Stimulated activated CD4-positive, alpha-beta T cell treated with anti-CD3 and anti-CD28 coated beads, Interleukin-15, amount 100 ng/mL, for 1 hour (primary cell): ENCODE results near the gene SKIC2.
"Not testable (repeated sequence)": the region's sequence is repeated elsewhere in the genome, so short reads cannot be mapped to it uniquely, and the experiment has no call there.

Source experiments
- DNase-seq, 2 donors: peaks; one replicate each; pipeline ENCODE4 v3.0.0-alpha.2; 2020; ENCODE audit warnings: low read depth in 1 of 2, low spot score in 1 of 2

The SKIC2 gene

DNA sequence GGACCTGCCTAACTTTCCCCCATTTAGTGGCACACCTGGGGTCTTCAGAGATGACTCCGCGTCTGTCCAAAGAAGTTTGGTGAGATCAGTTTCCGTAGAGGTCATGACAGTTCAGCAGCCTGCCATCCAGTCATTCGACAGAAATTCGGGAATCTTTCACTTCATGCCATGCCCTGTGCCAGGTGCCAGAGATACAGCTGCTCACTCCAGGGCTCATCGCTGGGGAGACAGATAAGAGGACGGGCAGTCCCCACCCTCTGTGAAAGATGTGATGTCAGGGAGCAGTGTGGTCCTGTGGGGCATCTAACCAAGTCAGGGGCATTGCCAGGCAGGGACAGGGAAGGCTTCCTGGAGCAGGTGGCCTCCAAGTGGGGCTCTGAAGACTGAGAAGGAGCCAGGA, 44.3 kb downstream of the SKIC2 start:
- DNase-seq = not testable (repeated sequence)

DNA sequence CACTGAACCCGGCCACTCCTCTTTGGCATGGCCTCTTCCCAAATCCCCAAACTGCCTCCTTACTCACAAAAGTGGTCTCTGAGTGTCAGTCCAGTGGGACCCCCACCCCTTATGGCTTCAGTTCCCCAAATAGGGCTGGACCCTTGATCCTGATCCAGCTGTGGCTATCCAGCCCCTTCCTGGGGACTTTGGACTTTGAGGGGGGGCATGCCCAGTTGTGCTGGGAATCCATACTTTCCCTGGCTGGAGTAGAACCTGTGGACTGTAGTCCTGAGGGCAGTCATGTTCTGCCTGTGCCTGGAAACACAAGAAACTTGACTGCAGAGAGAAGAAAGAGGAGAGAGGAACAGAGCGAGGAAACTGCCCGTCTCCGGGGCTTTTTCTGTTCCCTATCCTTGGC, 45.4 kb downstream of the SKIC2 start:
- not testable (repeated sequence) for DNase-seq

DNA sequence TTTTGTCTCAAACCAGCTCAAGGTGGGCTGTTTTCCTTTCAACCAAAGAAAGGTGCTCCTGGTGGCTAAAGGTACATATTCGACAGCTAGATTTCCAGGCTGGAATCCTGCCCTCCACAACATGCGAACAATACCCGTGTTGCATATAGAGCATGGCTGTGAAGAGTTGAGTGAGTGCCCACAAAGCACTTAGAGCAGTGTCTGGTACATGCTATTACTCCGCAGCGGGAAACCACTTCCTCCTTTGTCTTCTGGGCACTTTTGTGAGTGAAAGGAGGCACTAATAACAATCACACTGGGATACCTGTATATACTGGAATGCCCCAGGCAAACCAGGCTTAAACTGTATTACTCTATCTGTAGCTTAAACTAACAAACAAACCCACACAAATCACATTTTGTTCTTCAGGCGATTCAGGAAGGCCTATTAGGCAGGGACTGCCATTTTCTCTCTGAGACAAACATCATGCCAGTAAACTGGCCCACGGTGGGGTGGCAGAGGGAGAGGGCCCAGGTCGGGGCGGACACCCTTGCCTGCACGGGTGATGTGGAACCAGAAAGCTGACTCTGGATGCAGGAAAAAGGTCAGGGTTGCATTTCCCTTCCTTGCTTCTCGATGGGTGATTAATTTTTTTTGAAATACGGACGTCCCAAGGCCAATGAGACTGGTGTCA, 46.0 kb downstream of the SKIC2 start:
- DNase-seq = not testable (repeated sequence)

DNA sequence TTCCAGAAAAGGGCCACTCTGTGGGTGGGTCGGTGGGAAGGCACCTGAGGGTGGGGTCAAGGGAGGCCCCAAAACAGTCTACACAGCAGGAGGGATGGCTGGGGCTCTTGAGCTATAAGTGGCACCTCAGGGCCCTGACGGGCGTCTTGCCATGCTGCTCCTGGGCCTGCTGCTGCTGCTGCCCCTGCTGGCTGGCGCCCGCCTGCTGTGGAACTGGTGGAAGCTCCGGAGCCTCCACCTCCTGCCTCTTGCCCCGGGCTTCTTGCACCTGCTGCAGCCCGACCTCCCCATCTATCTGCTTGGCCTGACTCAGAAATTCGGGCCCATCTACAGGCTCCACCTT, 46.5 kb downstream of the SKIC2 start:
- not testable (repeated sequence) for DNase-seq

DNA sequence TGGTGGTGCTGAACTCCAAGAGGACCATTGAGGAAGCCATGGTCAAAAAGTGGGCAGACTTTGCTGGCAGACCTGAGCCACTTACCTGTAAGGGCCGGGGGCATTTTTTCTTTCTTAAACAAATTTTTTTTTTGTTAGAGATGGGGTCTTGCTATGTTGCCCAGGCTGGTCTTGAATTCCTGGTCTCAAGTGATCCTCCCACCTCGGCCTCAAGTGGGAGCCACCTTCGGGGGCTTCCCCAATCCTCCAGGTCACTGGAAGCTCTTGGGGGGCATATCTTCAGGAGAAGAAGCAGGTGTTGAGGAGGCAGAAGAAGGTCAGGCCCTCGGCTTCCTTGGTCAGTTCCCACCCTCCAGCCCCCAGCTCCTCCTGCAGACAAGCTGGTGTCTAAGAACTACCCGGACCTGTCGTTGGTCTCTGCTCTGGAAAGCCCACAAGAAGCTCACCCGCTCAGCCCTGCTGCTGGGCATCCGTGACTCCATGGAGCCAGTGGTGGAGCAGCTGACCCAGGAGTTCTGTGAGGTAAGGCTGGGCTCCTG, 47.1 kb downstream of the SKIC2 start:
- DNase-seq = not testable (repeated sequence)

DNA sequence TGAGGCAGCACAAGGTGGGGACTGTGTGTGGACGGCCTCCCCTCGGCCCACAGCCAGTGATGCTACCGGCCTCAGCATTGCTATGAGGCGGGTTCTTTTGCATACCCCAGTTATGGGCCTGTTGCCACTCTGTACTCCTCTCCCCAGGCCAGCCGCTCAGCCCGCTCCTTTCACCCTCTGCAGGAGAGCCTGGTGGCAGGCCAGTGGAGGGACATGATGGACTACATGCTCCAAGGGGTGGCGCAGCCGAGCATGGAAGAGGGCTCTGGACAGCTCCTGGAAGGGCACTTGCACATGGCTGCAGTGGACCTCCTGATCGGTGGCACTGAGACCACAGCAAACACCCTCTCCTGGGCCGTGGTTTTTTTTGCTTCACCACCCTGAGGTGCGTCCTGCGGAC, 48.1 kb downstream of the SKIC2 start:
- DNase-seq = not testable (repeated sequence)

DNA sequence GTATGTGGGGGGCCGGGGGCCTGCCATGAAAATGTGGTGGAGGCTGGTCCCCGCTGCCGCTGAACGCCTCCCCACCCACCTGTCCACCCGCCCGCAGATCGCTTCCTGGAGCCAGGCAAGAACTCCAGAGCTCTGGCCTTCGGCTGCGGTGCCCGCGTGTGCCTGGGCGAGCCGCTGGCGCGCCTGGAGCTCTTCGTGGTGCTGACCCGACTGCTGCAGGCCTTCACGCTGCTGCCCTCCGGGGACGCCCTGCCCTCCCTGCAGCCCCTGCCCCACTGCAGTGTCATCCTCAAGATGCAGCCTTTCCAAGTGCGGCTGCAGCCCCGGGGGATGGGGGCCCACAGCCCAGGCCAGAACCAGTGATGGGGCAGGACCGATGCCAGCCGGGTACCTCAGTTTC, 49.1 kb downstream of the SKIC2 start:
- DNase-seq = not testable (repeated sequence)

DNA sequence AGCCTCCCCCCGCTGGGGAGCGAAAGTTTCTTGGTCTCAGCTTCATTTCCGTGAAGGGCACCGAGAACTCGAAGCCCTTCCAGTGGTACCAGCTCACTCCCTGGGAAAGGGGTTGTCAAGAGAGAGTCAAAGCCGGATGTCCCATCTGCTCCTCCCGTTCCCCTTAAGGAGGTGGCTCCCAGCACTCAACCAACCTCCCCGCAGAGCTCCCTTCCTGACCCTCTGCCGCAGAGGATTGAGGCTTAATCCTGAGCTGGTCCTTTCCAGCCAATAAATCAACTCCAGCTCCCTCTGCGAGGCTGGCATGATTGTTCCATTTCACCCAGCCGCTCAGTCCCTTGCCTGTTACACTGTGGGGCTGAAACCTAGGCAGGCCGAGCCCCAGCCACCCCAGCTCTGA, 49.6 kb downstream of the SKIC2 start:
- DNase-seq = not testable (repeated sequence)

DNA sequence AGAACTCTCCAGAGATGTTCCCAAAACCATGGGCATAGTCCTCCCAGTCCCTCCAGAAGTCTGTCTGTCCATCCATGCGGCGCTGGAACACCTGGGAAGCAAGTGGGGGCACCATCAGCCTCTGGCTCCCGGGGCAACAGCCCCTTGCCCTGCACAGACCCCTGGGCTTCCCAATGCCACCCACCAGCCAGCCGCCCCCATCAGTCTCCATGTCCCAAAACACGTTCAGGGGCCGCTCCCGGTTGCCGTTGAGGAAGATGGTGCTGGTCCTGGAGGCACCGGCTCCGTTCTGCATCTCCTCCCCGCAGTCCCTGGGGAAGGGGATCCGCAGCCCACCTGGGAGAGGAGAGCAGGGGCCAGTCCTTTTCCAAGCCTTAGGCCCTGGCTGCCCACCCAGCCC, 50.6 kb downstream of the SKIC2 start:
- not testable (repeated sequence) for DNase-seq

DNA sequence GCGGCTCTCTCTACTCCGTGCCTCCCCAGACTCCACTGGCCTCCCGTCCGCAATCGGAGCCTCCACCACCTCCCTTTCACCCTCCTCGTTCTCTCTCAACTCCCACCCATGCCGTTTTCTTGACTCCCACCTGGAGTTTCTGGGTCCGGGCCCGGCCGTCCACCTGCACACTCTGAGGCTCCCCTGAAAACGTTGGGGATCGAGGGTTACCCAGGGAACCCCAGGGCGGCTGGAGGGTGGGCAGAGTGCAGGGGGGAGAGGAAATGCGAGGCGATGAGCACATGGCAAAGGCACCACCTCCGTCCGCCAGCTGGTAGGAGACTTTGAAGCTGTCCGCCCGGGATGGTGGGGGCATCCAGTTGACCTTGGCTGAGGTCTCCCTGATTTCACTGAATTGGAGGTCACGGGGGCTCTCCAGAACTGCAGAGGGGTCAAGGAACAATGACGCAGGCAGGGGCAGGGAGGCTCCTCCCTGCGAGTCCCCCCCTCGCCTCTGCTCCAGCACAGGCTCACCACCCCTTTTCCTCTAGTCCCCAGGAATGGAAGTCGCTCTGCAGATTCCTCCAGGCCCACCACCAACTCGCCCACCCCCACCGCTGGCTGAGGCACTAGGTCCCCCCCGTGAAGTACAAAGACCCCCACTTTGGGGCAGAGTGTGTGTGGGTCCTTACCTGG, 52.0 kb downstream of the SKIC2 start:
- DNase-seq = not testable (repeated sequence)

DNA sequence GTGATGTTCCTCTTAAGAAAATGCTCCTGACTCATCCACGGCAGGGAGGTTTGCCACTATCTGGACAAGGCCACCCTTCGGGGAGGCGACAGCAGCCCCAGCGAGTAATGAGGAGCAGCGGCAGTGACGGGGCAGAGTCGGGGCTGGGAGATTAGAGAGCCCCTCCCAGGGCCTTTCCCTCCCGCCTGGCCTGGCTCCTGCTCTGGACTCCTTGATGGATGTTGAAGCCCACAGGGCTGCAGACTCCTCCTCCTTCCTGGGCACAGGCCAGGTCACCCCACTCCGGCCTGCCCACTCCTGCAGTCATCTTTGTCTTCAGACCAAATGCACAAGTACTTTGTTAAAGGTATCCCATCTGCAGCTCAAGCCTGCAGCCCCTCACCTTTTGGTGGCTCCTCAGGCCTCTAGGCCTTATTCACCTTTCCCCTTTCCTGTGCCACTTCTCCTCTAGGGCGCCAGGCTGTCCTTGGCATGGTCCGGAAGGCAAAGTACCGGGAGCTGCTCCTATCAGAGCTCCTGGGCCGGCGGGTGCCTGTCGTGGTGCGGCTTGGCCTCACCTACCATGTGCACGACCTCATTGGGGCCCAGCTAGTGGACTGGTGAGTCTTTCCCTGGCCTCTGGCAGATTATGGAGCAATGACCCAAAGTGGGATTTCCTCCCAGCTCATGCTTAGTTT, 54.1 kb downstream of the SKIC2 start:
- DNase-seq = not testable (repeated sequence)

DNA sequence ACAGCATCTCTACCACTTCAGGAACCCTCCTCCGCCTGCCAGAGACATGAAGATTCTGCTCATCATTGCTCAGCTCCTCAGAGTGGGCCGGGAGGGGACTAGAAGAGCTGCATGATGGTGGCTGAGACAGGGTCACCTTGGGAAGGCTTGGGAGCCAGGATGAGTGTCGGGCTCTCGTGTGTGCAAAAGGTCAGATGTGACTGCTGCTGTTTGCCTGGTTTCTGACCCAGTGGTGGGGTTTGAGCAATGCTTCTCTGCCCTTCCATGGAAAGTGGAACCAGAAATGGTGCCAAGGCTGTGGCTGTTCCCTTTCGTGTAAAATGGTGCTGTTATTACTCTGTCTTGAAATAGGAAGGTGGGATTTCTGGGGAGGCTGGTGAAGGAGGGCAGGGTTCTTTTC, 54.8 kb downstream of the SKIC2 start:
- not testable (repeated sequence) for DNase-seq

DNA sequence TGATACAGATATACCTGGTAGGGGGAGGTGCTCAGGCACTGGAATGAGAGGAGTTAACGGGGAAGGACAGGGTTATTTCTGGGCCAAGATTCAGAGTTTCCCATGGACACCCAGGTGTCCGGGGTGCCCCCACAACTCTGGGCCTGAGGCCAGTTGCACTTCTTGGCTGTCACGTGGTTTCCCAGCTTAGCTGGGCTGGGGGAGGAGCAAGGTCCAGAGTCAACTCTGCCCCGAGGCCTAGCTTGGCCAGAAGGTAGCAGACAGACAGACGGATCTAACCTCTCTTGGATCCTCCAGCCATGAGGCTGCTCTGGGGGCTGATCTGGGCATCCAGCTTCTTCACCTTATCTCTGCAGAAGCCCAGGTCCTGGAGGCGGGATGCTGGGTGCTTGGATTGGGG, 55.6 kb downstream of the SKIC2 start, which contains the start of gene C4B:
C4B (plus strand) TSS at position 249 of the 400 bp plus-strand sequence; CDS start at position 300, 51 bp downstream.
- not testable (repeated sequence) for DNase-seq
